ENCODE data around the gene RPIA.

RPIA gene

DNA sequence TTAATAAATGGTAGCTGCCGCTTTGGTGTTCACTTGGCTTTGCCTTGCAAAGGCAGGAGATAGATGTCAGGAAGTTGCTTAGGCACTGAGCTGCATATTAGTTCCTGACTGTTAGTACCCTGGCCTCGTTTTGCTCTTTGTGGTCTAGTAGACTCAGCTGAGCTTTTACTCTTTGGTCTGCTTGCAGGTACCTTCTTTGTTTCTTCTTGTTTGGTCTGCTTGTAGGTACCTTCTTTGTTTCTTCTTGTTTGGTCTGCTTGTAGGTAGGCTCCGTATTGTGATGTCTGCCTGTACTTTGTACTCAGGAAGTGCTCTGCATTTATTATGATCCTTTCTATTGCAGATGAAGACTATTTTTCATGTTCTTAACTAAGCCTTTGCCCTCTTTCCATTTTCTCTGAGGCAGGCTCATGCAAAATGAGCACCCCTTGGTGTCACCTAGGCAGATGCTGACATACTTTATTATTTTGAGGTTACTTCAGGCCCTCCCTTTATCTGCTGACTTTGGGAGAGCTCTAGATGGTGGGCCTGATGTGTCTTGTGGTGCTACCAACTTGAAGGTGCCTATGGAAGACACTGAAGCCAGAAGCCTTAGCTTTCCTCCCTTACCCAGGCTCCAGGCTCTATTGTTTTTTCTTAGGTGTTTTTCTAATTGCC lies 6.0 kb downstream of the RPIA start:
- Mint-ChIP-seq H3K4me3 (no peak overlapping the region), H3K27me3 (no peaks in the 10 kb centered on the region), H3K27ac (no peak overlapping the region), H3K36me3 (ENCODE audit: low read depth) (peaks cover 38% of the 10 kb centered on the region), H3K9me3 (no peaks in the 10 kb centered on the region), H3K4me1 (peaks cover 50% of the 10 kb centered on the region)
- DNase-seq, result no peak
- ATAC-seq, result no peak

- Mint-ChIP-seq H3K4me3 (no peak overlapping the region), H3K36me3 (ENCODE audit: low read depth) (peaks cover 43% of the 10 kb centered on the region), H3K4me1 (peaks cover 45% of the 10 kb centered on the region), H3K27ac (no peak overlapping the region), H3K27me3 (no peaks in the 10 kb centered on the region), H3K9me3 (no peaks in the 10 kb centered on the region)
- ATAC-seq, result no peak
- DNase-seq, result no peak
Measured at GRCh38 chr2:88698027-88698413, 6.5 kb downstream of the RPIA start.

DNA sequence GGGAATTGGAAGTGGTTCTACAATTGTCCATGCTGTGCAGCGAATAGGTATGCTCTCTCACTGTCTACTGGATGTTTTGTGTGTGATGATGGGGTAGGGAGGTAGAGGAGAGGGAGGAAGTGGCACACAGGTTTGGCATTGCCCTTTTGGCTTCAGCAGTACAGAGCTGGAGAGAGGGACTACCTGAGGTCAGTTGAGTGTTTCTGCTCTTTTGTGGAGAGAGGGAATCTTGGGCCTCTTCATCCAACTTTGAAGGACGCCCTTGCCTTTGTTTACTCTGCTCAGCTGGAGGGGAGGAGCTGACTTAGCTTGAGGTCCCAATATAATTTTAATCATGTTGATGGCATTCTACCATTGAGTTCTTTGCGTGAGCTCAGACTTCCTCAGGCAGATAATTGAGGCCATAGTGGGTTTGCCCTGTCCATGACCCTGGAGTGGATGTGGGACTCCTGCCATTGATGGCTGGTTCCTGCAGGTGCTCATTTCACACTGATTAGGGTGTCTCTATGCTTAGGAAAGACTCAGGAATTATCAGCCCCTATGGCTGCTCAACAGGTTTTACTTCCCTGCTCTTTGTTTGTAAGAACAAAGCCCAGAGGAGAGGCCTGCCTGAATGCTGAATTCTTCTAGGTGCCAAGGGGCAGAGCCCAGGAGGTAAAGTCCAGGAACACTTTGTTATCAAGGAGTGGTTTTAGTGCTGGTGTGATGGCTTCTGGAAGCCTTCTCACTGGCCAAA lies 7.2 kb downstream of the RPIA start:
- Mint-ChIP-seq H3K4me3 (no peak overlapping the region), H3K4me1 (peaks cover 38% of the 10 kb centered on the region), H3K27ac (no peak overlapping the region), H3K36me3 (ENCODE audit: low read depth) (peaks cover 49% of the 10 kb centered on the region), H3K9me3 (peaks cover 1% of the 10 kb centered on the region), H3K27me3 (no peaks in the 10 kb centered on the region)
- ATAC-seq (no peak), DNase-seq (no peak)

- Mint-ChIP-seq H3K27ac (no peak overlapping the region), H3K9me3 (peaks cover 24% of the 10 kb centered on the region), H3K4me3 (no peak overlapping the region), H3K4me1 (no peaks in the 10 kb centered on the region), H3K36me3 (ENCODE audit: low read depth) (peaks cover 47% of the 10 kb centered on the region), H3K27me3 (no peaks in the 10 kb centered on the region)
- ATAC-seq (no peak), DNase-seq (no peak)
Measured at GRCh38 chr2:88707003-88707402, 15.5 kb downstream of the RPIA start.

GRCh38 chr2:88709181-88709631 lies 17.7 kb downstream of the RPIA start:
- DNase-seq (no peak), ATAC-seq (no peak)
- Mint-ChIP-seq H3K4me1 (no peaks in the 10 kb centered on the region), H3K27me3 (no peaks in the 10 kb centered on the region), H3K27ac (no peak overlapping the region), H3K36me3 (ENCODE audit: low read depth) (peaks cover 44% of the 10 kb centered on the region), H3K4me3 (no peak overlapping the region), H3K9me3 (peaks cover 17% of the 10 kb centered on the region)

DNA sequence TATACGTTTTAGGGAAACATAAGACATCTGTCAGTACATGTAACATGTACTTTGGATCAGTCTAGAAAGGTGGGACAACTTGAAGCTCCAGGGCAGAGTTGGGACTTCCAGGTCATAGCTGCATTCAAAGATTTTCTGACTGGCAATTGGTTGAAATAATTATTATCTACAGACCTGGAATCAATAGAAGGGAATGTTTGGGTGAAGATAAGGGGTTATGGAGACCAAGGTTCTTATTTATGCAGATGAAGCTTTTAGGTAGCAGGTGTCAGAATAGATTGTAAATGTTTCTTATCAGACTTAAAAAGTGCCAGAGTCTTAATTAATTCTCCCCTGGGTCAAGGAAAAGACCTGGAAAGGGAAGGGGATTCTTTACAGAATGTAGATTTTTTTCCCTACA lies 19.8 kb downstream of the RPIA start:
- H3K9me3 Mint-ChIP-seq, result peaks cover under 1% of the 10 kb centered on the region
- H3K4me3 Mint-ChIP-seq, result no peak overlapping the region
- peaks cover 31% of the 10 kb centered on the region for H3K36me3 Mint-ChIP-seq (ENCODE audit: low read depth)
- no peaks in the 10 kb centered on the region for H3K27me3 Mint-ChIP-seq
- DNase-seq (no peak), ATAC-seq (no peak)
- H3K4me1 Mint-ChIP-seq, result no peaks in the 10 kb centered on the region
- H3K27ac Mint-ChIP-seq, result no peak overlapping the region

DNA sequence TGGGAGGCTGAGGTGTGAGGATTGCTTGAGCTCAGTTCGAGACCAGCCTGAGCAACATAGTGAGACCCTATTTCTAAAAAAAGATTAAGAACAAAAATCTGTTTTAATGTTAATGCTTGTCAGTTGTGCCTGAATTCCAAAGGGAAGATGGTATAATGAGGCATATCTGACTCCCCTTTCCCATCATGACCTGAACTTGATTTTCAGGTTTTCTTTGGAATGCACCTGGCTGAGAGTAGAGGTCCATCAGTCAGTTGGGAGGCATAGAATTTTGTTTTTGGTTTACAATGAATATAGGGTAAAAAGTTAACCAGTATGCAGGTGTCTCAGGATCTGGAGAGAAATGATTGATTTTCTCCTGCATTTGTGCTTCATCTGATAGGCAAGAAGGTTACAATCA lies 20.4 kb downstream of the RPIA start:
- H3K4me1 Mint-ChIP-seq, result no peaks in the 10 kb centered on the region
- peaks cover 3% of the 10 kb centered on the region for H3K9me3 Mint-ChIP-seq
- H3K4me3 Mint-ChIP-seq, result no peak overlapping the region
- DNase-seq, result no peak
- peaks cover 36% of the 10 kb centered on the region for H3K36me3 Mint-ChIP-seq (ENCODE audit: low read depth)
- ATAC-seq, result no peak
- H3K27me3 Mint-ChIP-seq, result no peaks in the 10 kb centered on the region
- H3K27ac Mint-ChIP-seq, result no peak overlapping the region

GRCh38 chr2:88713408-88713807 lies 21.9 kb downstream of the RPIA start:
- Mint-ChIP-seq H3K9me3 (peaks cover 14% of the 10 kb centered on the region), H3K27me3 (no peaks in the 10 kb centered on the region)
- no peak for ATAC-seq

GRCh38 chr2:88714667-88715066 lies 23.2 kb downstream of the RPIA start:
- Mint-ChIP-seq H3K9me3 (peaks cover 14% of the 10 kb centered on the region), H3K4me1 (no peaks in the 10 kb centered on the region), H3K4me3 (no peak overlapping the region), H3K36me3 (ENCODE audit: low read depth) (peaks cover 55% of the 10 kb centered on the region), H3K27ac (no peak overlapping the region), H3K27me3 (no peaks in the 10 kb centered on the region)
- DNase-seq (no peak), ATAC-seq (no peak)

More at GRCh38 chr2:88713408-88713807, 21.9 kb downstream of the RPIA start:
- H3K36me3 Mint-ChIP-seq (ENCODE audit: low read depth), result peaks cover 47% of the 10 kb centered on the region
- DNase-seq, result no peak
- no peaks in the 10 kb centered on the region for H3K4me1 Mint-ChIP-seq
- no peak overlapping the region for H3K4me3 Mint-ChIP-seq
- H3K27ac Mint-ChIP-seq, result no peak overlapping the region

GRCh38 chr2:88720399-88720798 lies 28.9 kb downstream of the RPIA start:
- Mint-ChIP-seq H3K4me3 (no peak overlapping the region), H3K36me3 (ENCODE audit: low read depth) (peaks cover 44% of the 10 kb centered on the region), H3K4me1 (peaks cover 15% of the 10 kb centered on the region), H3K27me3 (no peaks in the 10 kb centered on the region), H3K27ac (no peak overlapping the region), H3K9me3 (peaks cover 14% of the 10 kb centered on the region)
- ATAC-seq (no peak), DNase-seq (no peak)

DNA sequence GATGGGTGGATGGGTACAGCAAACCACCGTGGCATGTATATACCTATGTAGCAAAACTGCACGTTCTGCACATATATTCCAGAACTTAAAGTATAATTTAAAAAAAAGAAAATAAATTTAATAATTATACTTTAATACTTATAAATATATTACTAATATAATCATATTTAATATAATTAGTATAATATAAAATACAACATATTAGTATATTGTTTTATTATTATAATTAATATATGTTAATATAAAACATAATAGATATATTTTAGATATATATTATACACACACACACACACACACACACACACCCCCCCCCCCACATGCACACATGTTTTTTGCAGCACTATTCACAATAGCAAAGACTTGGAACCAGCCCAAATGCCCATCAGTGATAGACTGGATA lies 29.8 kb downstream of the RPIA start:
- DNase-seq (no peak), ATAC-seq (no peak)
- Mint-ChIP-seq H3K36me3 (ENCODE audit: low read depth) (peaks cover 40% of the 10 kb centered on the region), H3K27me3 (no peaks in the 10 kb centered on the region), H3K4me1 (peaks cover 15% of the 10 kb centered on the region), H3K9me3 (peaks cover 14% of the 10 kb centered on the region), H3K4me3 (no peak overlapping the region), H3K27ac (no peak overlapping the region)

GRCh38 chr2:88724643-88725332 lies 33.3 kb downstream of the RPIA start:
- DNase-seq (no peak), ATAC-seq (no peak)
- no peaks in the 10 kb centered on the region for H3K9me3 Mint-ChIP-seq
- H3K27ac Mint-ChIP-seq, result no peak overlapping the region
- peaks cover 19% of the 10 kb centered on the region for H3K36me3 Mint-ChIP-seq (ENCODE audit: low read depth)
- no peak overlapping the region for H3K4me3 Mint-ChIP-seq
- peaks cover 20% of the 10 kb centered on the region for H3K4me1 Mint-ChIP-seq
- no peaks in the 10 kb centered on the region for H3K27me3 Mint-ChIP-seq

- Mint-ChIP-seq H3K4me3 (no peak overlapping the region), H3K27me3 (no peaks in the 10 kb centered on the region), H3K9me3 (no peaks in the 10 kb centered on the region), H3K27ac (no peak overlapping the region), H3K4me1 (peaks cover 14% of the 10 kb centered on the region), H3K36me3 (ENCODE audit: low read depth) (peaks cover 13% of the 10 kb centered on the region)
- no peak for ATAC-seq
- no peak for DNase-seq
Measured at GRCh38 chr2:88729061-88729745, 37.7 kb downstream of the RPIA start.

GRCh38 chr2:88733155-88733902 lies 41.9 kb downstream of the RPIA start:
- ATAC-seq (no peak), DNase-seq (no peak)
- Mint-ChIP-seq H3K4me3 (no peak overlapping the region), H3K9me3 (no peaks in the 10 kb centered on the region), H3K36me3 (ENCODE audit: low read depth) (peaks cover 29% of the 10 kb centered on the region), H3K27me3 (no peaks in the 10 kb centered on the region), H3K4me1 (peaks cover 30% of the 10 kb centered on the region), H3K27ac (peak overlapping the region; percentile 44)
